SKM-1 treated with dmso at 0.1 percent for 144 hours (cell line): ENCODE data around the gene AKNA.
"Not testable (repeated sequence)": the region's sequence is repeated elsewhere in the genome, so short reads cannot be mapped to it uniquely, and the experiment has no call there.

ENCODE experiments used
- DNase-seq: peaks from one replicate; lab custom pipeline; 2025; ENCODE audit not compliant: unreplicated experiment; lab: John Stamatoyannopoulos, UW

Gene AKNA

GRCh38 chr9:114324965-114325364, 62.8 kb downstream of the AKNA start:
- not testable (repeated sequence) for DNase-seq

- no peak for DNase-seq
Measured at GRCh38 chr9:114324492-114324891, 63.3 kb downstream of the AKNA start.

GRCh38 chr9:114323849-114324248, 63.9 kb downstream of the AKNA start:
- not testable (repeated sequence) for DNase-seq

GRCh38 chr9:114322831-114323531, 64.8 kb downstream of the AKNA start, which contains the start of gene ORM1:
ORM1 (plus strand) TSS chr9:114323098; CDS start chr9:114323134, 36 bp downstream.
- not testable (repeated sequence) for DNase-seq

GRCh38 chr9:114322160-114322818, 65.5 kb downstream of the AKNA start:
- DNase-seq = not testable (repeated sequence)

- no peak for DNase-seq
Measured at GRCh38 chr9:114321759-114322158, 66.0 kb downstream of the AKNA start.

GRCh38 chr9:114320710-114321109, 67.1 kb downstream of the AKNA start:
- DNase-seq = not testable (repeated sequence)

GRCh38 chr9:114319147-114319546, 68.6 kb downstream of the AKNA start:
- no peak for DNase-seq

- DNase-seq = no peak
Measured at GRCh38 chr9:114318416-114318815, 69.4 kb downstream of the AKNA start.

GRCh38 chr9:114317665-114318357, 70.0 kb downstream of the AKNA start:
- no peak for DNase-seq

- no peak for DNase-seq
Measured at GRCh38 chr9:114316605-114317230, 71.1 kb downstream of the AKNA start.

GRCh38 chr9:114315723-114316363, 71.9 kb downstream of the AKNA start:
- DNase-seq = peak; percentile 27

GRCh38 chr9:114314881-114315722, 72.7 kb downstream of the AKNA start:
- no peak for DNase-seq

GRCh38 chr9:114314256-114314867, 73.4 kb downstream of the AKNA start:
- DNase-seq = no peak

GRCh38 chr9:114313186-114313585, 74.6 kb downstream of the AKNA start:
- DNase-seq = no peak

GRCh38 chr9:114312513-114312875, 75.3 kb downstream of the AKNA start:
- DNase-seq = no peak

GRCh38 chr9:114311571-114312512, 75.9 kb downstream of the AKNA start:
- DNase-seq = no peak
